DMS153 treated with DMSO at 0.1 percent for 48 hours (cell line): ENCODE data around the gene TRIM49D2.
"Not testable (repeated sequence)": the region's sequence is repeated elsewhere in the genome, so short reads cannot be mapped to it uniquely, and the experiment has no call there.

Source experiments
- DNase-seq: peaks from one replicate; lab custom pipeline; 2025; ENCODE audit not compliant: unreplicated experiment; lab: John Stamatoyannopoulos, UW

TRIM49D2 gene, protein sequence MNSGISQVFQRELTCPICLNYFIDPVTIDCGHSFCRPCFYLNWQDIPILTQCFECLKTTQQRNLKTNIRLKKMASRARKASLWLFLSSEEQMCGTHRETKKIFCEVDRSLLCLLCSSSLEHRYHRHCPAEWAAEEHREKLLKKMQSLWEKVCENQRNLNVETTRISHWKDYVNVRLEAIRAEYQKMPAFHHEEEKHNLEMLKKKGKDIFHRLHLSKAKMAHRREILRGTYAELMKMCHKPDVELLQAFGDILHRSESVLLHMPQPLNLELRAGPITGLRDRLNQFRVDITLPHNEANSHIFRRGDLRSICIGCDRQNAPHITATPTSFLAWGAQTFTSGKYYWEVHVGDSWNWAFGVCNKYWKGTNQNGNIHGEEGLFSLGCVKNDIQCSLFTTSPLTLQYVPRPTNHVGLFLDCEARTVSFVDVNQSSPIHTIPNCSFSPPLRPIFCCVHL

DNA sequence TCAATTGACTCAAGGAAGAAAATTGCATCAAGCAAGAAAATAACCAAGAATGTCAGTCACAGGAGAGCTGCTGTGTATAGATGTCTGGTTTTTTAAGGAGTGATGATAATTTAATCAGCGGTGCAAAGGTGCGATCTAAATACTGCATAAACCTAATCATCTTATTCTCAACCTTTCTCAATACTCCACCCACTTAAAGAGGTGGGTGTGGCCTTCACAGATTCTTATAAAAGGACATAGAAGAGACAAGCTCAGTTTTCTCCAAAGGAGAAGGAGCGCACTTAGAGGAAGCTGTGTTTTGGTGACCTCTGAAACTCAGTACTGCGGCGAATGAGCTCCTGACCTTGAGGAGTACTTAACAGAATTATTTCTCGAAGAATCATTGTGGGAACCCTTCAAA is at the start of gene TRIM49D2:
Gene TRIM49D2, plus strand, starts transcription at position 301 of the 400 bp plus-strand sequence. CDS start 2,698 bp downstream, outside the sequence.
- DNase-seq: not testable (repeated sequence)

DNA sequence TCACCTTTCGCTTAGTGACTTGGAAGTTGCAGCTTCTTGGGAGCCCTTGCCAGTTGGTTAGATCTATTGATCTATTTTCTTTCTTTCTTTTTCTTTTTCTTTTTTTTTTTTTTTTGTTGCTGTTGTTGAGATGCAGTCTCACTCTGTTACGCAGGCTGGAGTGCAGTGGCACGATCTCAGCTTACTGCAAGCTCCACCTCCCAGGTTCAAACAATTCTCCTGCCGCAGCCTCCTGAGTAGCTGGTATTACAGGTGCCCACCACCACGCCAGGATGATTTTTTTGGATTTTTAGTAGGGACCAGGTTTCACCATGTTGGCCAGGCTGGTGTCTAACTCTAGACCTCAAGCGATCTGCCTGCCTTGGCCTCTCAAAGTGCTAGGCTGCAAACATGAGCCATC is 46.4 kb upstream of the TRIM49D2 start:
- not testable (repeated sequence) for DNase-seq

DNA sequence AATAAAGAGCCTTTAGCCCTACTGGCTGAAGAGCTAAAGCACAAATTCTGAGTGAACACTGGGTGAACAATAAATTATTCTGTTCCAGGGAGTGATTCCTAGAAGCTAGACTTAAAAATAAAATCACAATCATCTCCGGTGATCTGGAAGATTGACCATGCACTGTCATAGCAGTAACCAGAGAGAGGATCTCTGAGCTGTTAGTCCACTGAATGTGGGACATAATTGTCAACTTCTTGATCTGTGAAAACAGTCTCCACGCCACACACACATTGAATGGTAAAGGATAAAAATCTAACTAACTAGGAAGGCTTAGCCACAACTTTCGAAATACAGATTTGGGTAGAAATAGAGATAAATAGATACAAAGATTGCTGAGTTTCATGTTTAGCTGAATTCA is 30.6 kb upstream of the TRIM49D2 start:
- not testable (repeated sequence) for DNase-seq

DNA sequence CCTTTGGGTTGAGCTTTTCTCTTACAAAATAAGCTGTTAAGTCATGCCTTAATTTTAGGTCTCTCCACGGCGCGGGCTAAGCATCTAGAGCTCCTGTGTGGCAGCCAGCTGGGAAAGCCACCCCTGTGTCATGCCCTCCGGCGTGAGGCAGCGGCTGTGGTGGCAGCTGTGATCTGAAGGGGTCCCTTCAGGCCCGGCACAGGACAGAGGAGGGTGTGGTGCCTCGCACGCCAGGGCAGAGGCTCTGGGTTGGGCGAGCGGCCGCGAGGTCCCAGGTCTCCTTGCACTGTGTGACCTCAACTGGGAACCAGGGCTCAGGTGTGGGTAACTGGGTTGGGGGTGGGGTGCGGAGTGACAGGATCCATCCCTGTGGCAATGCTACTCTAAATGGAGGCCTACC is 23.1 kb upstream of the TRIM49D2 start:
- DNase-seq: not testable (repeated sequence)

DNA sequence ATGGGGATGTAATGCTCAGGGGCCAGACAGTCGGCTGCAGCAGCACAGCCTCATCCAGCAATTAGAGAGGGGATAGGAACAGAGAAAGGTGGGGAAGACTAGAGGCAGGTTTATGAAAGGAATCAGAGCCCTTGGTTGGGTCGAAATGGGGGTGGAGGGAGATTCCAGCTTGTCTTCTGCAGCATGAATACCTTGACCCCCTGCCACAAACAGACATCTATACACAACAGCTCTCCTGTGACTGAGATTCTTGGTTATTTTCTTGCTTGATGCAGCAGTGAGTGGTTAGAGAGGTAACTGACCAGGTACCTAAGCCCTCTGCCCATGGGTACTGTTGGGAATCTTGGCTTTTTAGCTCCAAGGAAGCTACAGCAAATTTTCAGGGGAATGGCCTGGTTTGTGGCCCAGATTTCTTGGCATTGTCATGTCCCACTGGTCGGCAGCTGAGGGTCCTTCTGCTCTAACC is 1.6 kb upstream of the TRIM49D2 start, which contains the start of gene TRIM49D1:
Gene TRIM49D1, minus strand, starts transcription at position 51 of the 466 bp plus-strand sequence. CDS start 4,535 bp downstream, outside the sequence.
- no peak for DNase-seq

DNA sequence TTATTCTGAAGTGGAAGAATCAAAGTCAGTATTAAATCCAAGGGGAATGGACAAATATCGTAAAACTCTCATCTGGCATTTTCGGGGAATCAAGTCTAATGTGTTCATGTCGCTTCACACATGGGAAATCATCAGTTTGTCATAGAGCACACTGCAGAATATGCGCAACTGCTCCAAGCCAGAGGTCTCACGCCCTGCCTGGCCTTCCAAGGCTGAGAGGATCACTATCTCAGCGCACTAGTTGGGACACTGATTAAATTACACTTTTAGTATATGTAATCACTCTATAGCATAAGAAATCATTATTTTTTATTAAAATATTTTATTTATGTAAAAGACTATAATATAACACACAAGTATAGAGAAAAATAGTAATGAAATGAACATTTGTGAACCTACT is 37.0 kb downstream of the TRIM49D2 start:
- not testable (repeated sequence) for DNase-seq

DNA sequence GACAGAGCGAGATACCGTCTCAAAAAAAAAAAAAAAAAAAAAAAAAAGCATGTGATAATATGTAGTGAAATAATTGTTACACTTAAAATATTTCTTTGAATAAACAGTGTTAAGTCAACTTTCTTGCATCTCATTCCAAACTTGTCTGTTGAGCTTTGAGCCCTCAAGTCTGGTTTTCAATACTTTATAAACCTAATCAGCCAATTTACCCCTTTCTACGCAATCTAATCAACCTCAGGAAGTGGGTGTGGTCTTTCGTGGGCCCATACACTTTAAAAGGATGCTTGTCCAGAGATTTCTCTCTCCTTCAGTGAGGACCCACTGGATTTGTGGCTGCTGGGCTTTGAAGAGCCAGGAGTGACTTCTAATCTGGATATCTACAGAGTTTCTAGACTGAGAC is 41.9 kb downstream of the TRIM49D2 start, which contains the start of gene TRIM64:
Gene TRIM64, plus strand, starts transcription at position 301 of the 400 bp plus-strand sequence. CDS start 2,467 bp downstream, outside the sequence.
- not testable (repeated sequence) for DNase-seq
